ENCODE results near the gene FAM72B.
"Not testable (repeated sequence)": the region's sequence is repeated elsewhere in the genome, so short reads cannot be mapped to it uniquely, and the experiment has no call there.

- TF ChIP-seq EZH2 (IDR thresholded peaks at IDR 0.05; ENCODE audit: insufficient read depth, poor library complexity, severe bottlenecking); EZH2phosphoT487 (IDR thresholded peaks at IDR 0.05; ENCODE audit: insufficient read depth, low read depth): not testable (repeated sequence)
Measured at GRCh38 chr1:121224714-121225113, 40.6 kb upstream of the FAM72B start.

Measured in GM23248 (cell line).